OCI-LY7 (cell line): Measurements from ENCODE around the gene DLAT. TPM values are rescaled to one million over a fixed set of nuclear protein-coding genes. Genes with fewer than 3 reads are reported as not detected.

Experiments
- BruUV-seq: library from RNA; stranded (reverse); fragments of 400-500 nt; replicated peaks from 2 replicates; lab custom pipeline; 2021; lab: Mats Ljungman, UMichigan
- CTCF ChIA-PET: fragments of 300-600 bp; sonication (Branson Sonifier 250); formaldehyde crosslinking; loops from one replicate; lab custom pipeline; 2022; ENCODE audit warnings: antibody characterized with exemption; ENCODE audit not compliant: unreplicated experiment; lab: Charles Lee
- POLR2A ChIA-PET: fragments of 300-600 bp; sonication (Branson Sonifier 250); formaldehyde crosslinking; loops from one replicate; lab custom pipeline; 2022; ENCODE audit warnings: antibody characterized with exemption; lab: Charles Lee
- DNase-seq: peaks from one replicate; pipeline ENCODE4 v3.0.0-alpha.2; 2015; ENCODE audit warnings: low spot score
- H2AFZ ChIP-seq: fragments of 200-600 bp; sonication (generic), shearing (Covaris generic); 2 replicates; pipeline ENCODE4 v1.6.1; 2014; ENCODE audit warnings: mild to moderate bottlenecking, antibody characterized with exemption, low read length, moderate library complexity
- H3K27ac ChIP-seq: fragments of 200-600 bp; sonication (generic); 2 replicates; pipeline ENCODE4 v1.5.1; 2014; ENCODE audit warnings: mixed run types, low read depth, mild to moderate bottlenecking, moderate library complexity, low read length, inconsistent platforms; ENCODE audit not compliant: poor library complexity, severe bottlenecking
- H3K36me3 ChIP-seq: fragments of 200-600 bp; sonication (generic); 2 replicates; pipeline ENCODE4 v1.6.1; 2014; ENCODE audit warnings: mild to moderate bottlenecking, antibody characterized with exemption, low read length, moderate library complexity, mixed read lengths; ENCODE audit not compliant: insufficient read depth
- H3K4me1 ChIP-seq: fragments of 200-600 bp; sonication (generic); 2 replicates; pipeline ENCODE4 v1.5.1; 2014; ENCODE audit warnings: mild to moderate bottlenecking, low read length; ENCODE audit not compliant: insufficient read depth, poor library complexity, severe bottlenecking
- H3K4me2 ChIP-seq: fragments of 200-600 bp; sonication (generic); 2 replicates; pipeline ENCODE4 v1.6.1; 2014; ENCODE audit warnings: mild to moderate bottlenecking, low read length
- H3K4me3 ChIP-seq: fragments of 200-600 bp; sonication (generic); 2 replicates; pipeline ENCODE4 v1.5.1; 2014; ENCODE audit warnings: mild to moderate bottlenecking, low read depth, low read length; ENCODE audit not compliant: poor library complexity, severe bottlenecking
- H3K79me2 ChIP-seq: fragments of 200-600 bp; sonication (generic); 2 replicates; pipeline ENCODE4 v1.6.1; 2016; ENCODE audit warnings: low read depth, mild to moderate bottlenecking, low read length, moderate library complexity, mixed read lengths; ENCODE audit not compliant: insufficient read depth
- H3K9me2 ChIP-seq: fragments of 200-600 bp; sonication (generic); 2 replicates; pipeline ENCODE4 v1.6.1; 2016; ENCODE audit warnings: mild to moderate bottlenecking, low read length, mixed read lengths; ENCODE audit not compliant: insufficient read depth
- H3K9me3 ChIP-seq: fragments of 200-600 bp; sonication (generic); 2 replicates; pipeline ENCODE4 v1.6.1; 2014; ENCODE audit warnings: mild to moderate bottlenecking, mixed run types, low read length, mixed read lengths
- H4K20me1 ChIP-seq: fragments of 200-600 bp; sonication (generic); 2 replicates; pipeline ENCODE4 v1.6.1; 2014; ENCODE audit warnings: mild to moderate bottlenecking, antibody characterized with exemption, low read length, moderate library complexity, mixed read lengths; ENCODE audit not compliant: insufficient read depth
- EZH2phosphoT487 ChIP-seq: fragments of 200-600 bp; sonication (generic); IDR thresholded peaks from 2 replicates; pipeline ENCODE4 v1.6.1; 2018; ENCODE audit warnings: low read depth, borderline replicate concordance, mild to moderate bottlenecking, mixed run types, antibody characterized with exemption, low read length, moderate library complexity, mixed read lengths
- intact Hi-C: fragments of 100-400 bp; cut with micrococcal nuclease; formaldehyde crosslinking; loops from one replicate; pipeline ENCODE4 v1.10.0; 2022; ENCODE audit not compliant: unreplicated experiment
- total RNA-seq, 2 experiments: library from RNA; depleted of rRNA in 1 of 2; stranded (reverse); fragments of >200 nt in 1 of 2; shearing (Covaris generic) in 1 of 2; gene quantifications; 2 replicates each; pipeline ENCODE4 v1.2.3, GENCODE V29; 2014 to 2022
- TF ChIP-seq, protein P1 (sequence below): fragments of 200-600 bp; sonication (generic); conservative IDR thresholded peaks from 2 replicates; pipeline ENCODE4 v1.5.1; 2014; ENCODE audit warnings: mild to moderate bottlenecking, antibody characterized with exemption, low read length, moderate library complexity, mixed read lengths

Gene DLAT
- total RNA-seq, 2 experiments from 2014 or later: 42.0 to 54.1 TPM

GRCh38 chr11:111982019-111982464 lies 43.2 kb upstream of the DLAT start:
- H3K4me2 ChIP-seq: no peak overlapping the region
- H3K27ac ChIP-seq: no peak overlapping the region
- no peak for TF ChIP-seq EZH2phosphoT487
- TF ChIP-seq, protein P1, sequence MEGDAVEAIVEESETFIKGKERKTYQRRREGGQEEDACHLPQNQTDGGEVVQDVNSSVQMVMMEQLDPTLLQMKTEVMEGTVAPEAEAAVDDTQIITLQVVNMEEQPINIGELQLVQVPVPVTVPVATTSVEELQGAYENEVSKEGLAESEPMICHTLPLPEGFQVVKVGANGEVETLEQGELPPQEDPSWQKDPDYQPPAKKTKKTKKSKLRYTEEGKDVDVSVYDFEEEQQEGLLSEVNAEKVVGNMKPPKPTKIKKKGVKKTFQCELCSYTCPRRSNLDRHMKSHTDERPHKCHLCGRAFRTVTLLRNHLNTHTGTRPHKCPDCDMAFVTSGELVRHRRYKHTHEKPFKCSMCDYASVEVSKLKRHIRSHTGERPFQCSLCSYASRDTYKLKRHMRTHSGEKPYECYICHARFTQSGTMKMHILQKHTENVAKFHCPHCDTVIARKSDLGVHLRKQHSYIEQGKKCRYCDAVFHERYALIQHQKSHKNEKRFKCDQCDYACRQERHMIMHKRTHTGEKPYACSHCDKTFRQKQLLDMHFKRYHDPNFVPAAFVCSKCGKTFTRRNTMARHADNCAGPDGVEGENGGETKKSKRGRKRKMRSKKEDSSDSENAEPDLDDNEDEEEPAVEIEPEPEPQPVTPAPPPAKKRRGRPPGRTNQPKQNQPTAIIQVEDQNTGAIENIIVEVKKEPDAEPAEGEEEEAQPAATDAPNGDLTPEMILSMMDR: peak; percentile 87
- peak overlapping the region; percentile 58; the same call in 1 of the 2 replicates for H2AFZ ChIP-seq
- H4K20me1 ChIP-seq: no peaks in the 10 kb centered on the region
- no peaks in the 10 kb centered on the region for H3K36me3 ChIP-seq
- ChIA-PET CTCF (interaction anchor here (0.8 to 2.6 kb wide), 5 partner anchors 44 to 560 kb away, joined by 3 to 20 read pairs (median 4); partner anchors contain the start of gene DIXDC1), POLR2A (interaction anchor here (0.6 to 1.9 kb wide), 9 partner anchors 14 to 111 kb away, joined by 3 to 11 read pairs (median 4); partner anchors contain the start of genes ALG9 and DIXDC1)
- H3K79me2 ChIP-seq: no peaks in the 10 kb centered on the region
- no peak overlapping the region for H3K4me3 ChIP-seq
- intact Hi-C loops: loop anchor here (1.0 to 2.0 kb wide), 2 partner anchors 50 to 103 kb away; partner anchors contain the start of genes CFAP68 and FDXACB1
- no peaks in the 10 kb centered on the region for H3K9me3 ChIP-seq
- BruUV-seq: no TSS peak
- H3K4me1 ChIP-seq: peaks cover 3% of the 10 kb centered on the region
- no peaks in the 10 kb centered on the region for H3K9me2 ChIP-seq
- peak; percentile 77 for DNase-seq

- no TSS peak for BruUV-seq
- ChIA-PET CTCF (interaction anchor here (0.8 to 2.6 kb wide), 4 partner anchors 44 to 560 kb away, joined by 3 to 20 read pairs (median 8); partner anchors contain the start of gene DIXDC1), POLR2A (interaction anchor here (0.6 to 1.9 kb wide), 9 partner anchors 13 to 101 kb away, joined by 3 to 11 read pairs (median 4); partner anchors contain the start of gene DIXDC1)
- Histone ChIP-seq H3K79me2 (no peaks in the 10 kb centered on the region), H3K9me3 (no peaks in the 10 kb centered on the region), H3K9me2 (no peaks in the 10 kb centered on the region), H2AFZ (peak overlapping the region; percentile 58; the same call in 1 of the 2 replicates), H4K20me1 (no peaks in the 10 kb centered on the region), H3K36me3 (no peaks in the 10 kb centered on the region), H3K27ac (no peak overlapping the region), H3K4me3 (no peak overlapping the region), H3K4me1 (peaks cover 3% of the 10 kb centered on the region), H3K4me2 (no peak overlapping the region)
- intact Hi-C loops: loop anchor here (1.0 to 2.0 kb wide), 2 partner anchors 50 to 104 kb away; partner anchors contain the start of genes CFAP68 and FDXACB1
- TF ChIP-seq, protein P1: no peak
- no peak for TF ChIP-seq EZH2phosphoT487
- DNase-seq: no peak
Measured at GRCh38 chr11:111982541-111983186, 42.5 kb upstream of the DLAT start.
